MCF 10A (cell line): ENCODE measurements around the gene FMC1. TPM values are rescaled to one million over a fixed set of nuclear protein-coding genes. Genes with fewer than 3 reads are reported as not detected.
"Not testable (repeated sequence)": the region's sequence is repeated elsewhere in the genome, so short reads cannot be mapped to it uniquely, and the experiment has no call there.

Experiments
- BruUV-seq: library from RNA; stranded (reverse); fragments of 400-500 nt; replicated peaks from 2 replicates; lab custom pipeline; 2021; lab: Mats Ljungman, UMichigan
- CTCF ChIA-PET: fragments of 300-600 bp; sonication (Branson Sonifier 250); formaldehyde crosslinking; extraction: SDS; loops from one replicate; lab custom pipeline; 2021; ENCODE audit warnings: antibody characterized with exemption, inconsistent platforms; lab: Yijun Ruan, JAX
- POLR2A ChIA-PET: fragments of 300-600, 350-650 bp; sonication (Branson Sonifier 250); formaldehyde crosslinking; extraction: SDS; loops from one replicate; lab custom pipeline; 2020; ENCODE audit warnings: antibody characterized with exemption, inconsistent platforms; lab: Yijun Ruan, JAX
- DNase-seq: peaks from one replicate; pipeline ENCODE4 v3.0.0-alpha.2; 2018; ENCODE audit not compliant: unreplicated experiment
- H3K27ac Mint-ChIP-seq: one replicate; pipeline ENCODE4 v1.8.0; 2022; ENCODE audit warnings: mild to moderate bottlenecking, low read depth, mixed read lengths; ENCODE audit not compliant: unreplicated experiment
- H3K27me3 Mint-ChIP-seq: one replicate; pipeline ENCODE4 v1.8.0; 2022; ENCODE audit warnings: mixed read lengths; ENCODE audit not compliant: insufficient read depth, unreplicated experiment
- H3K36me3 Mint-ChIP-seq: one replicate; pipeline ENCODE4 v1.8.0; 2022; ENCODE audit warnings: mild to moderate bottlenecking, moderate library complexity, mixed read lengths; ENCODE audit not compliant: insufficient read depth, unreplicated experiment
- H3K4me1 Mint-ChIP-seq: one replicate; pipeline ENCODE4 v1.8.0; 2022; ENCODE audit warnings: mixed read lengths; ENCODE audit not compliant: insufficient read depth, unreplicated experiment
- H3K4me3 Mint-ChIP-seq: one replicate; pipeline ENCODE4 v1.8.0; 2022; ENCODE audit warnings: mild to moderate bottlenecking, moderate library complexity, mixed read lengths; ENCODE audit not compliant: unreplicated experiment
- H3K9me3 Mint-ChIP-seq: one replicate; pipeline ENCODE4 v1.8.0; 2022; ENCODE audit warnings: mixed read lengths; ENCODE audit not compliant: unreplicated experiment
- intact Hi-C: fragments of 100-400 bp; cut with micrococcal nuclease; formaldehyde crosslinking; loops from 2 replicates; pipeline ENCODE4 v1.14.1; 2022
- total RNA-seq: library from RNA; stranded (reverse); gene quantifications from 2 replicates; pipeline ENCODE4 v1.2.3, GENCODE V29; 2022
- TF ChIP-seq, protein P1 (sequence below): fragments of 200-600 bp; IDR thresholded peaks from one replicate; pipeline ENCODE4 v1.8.0; 2022; ENCODE audit warnings: antibody characterized with exemption, mild to moderate bottlenecking; ENCODE audit not compliant: unreplicated experiment

FMC1 gene
- total RNA-seq, 1 experiment from 2014 or later = 11.8 TPM

DNA sequence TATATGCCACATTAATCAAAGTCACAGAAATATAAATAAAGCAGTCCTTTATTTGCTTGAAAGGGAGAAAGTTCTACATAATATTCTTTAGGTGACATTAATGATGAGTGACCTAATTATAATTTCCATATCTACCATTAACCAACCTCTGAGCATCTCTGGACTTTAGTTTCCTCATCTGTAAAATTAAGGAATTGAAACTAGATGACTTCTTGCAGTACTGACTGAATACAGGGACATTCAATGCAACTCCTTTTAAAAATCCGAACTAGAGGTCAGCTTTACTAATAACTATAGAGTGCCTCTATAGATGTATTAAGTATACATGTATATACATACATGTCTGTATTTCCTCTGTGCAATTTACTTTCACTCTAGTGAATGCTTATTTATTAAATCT lies 3.9 kb downstream of the FMC1 start:
- CTCF ChIA-PET = interaction anchor here (0.5 to 0.6 kb wide), 2 partner anchors 9 to 16 kb away, joined by 3 to 4 read pairs; no protein-coding TSS in a partner anchor
- no peak overlapping the region for H3K27ac Mint-ChIP-seq
- no peaks in the 10 kb centered on the region for H3K9me3 Mint-ChIP-seq
- POLR2A ChIA-PET = interaction anchor here (1.0 to 3.3 kb wide), 2 partner anchors 10 to 15 kb away, joined by 3 to 14 read pairs; partner anchors contain the start of gene LUC7L2
- H3K27me3 Mint-ChIP-seq = no peaks in the 10 kb centered on the region
- TF ChIP-seq, protein P1, sequence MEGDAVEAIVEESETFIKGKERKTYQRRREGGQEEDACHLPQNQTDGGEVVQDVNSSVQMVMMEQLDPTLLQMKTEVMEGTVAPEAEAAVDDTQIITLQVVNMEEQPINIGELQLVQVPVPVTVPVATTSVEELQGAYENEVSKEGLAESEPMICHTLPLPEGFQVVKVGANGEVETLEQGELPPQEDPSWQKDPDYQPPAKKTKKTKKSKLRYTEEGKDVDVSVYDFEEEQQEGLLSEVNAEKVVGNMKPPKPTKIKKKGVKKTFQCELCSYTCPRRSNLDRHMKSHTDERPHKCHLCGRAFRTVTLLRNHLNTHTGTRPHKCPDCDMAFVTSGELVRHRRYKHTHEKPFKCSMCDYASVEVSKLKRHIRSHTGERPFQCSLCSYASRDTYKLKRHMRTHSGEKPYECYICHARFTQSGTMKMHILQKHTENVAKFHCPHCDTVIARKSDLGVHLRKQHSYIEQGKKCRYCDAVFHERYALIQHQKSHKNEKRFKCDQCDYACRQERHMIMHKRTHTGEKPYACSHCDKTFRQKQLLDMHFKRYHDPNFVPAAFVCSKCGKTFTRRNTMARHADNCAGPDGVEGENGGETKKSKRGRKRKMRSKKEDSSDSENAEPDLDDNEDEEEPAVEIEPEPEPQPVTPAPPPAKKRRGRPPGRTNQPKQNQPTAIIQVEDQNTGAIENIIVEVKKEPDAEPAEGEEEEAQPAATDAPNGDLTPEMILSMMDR = no peak
- peaks cover 6% of the 10 kb centered on the region for H3K4me1 Mint-ChIP-seq
- DNase-seq = no peak
- H3K36me3 Mint-ChIP-seq = peaks cover 70% of the 10 kb centered on the region
- H3K4me3 Mint-ChIP-seq = no peak overlapping the region
- intact Hi-C loops = loop anchor here (10.0 kb wide), 1 partner anchor 240 kb away; the partner anchor contains the start of gene ZC3HAV1
- BruUV-seq = no TSS peak

DNA sequence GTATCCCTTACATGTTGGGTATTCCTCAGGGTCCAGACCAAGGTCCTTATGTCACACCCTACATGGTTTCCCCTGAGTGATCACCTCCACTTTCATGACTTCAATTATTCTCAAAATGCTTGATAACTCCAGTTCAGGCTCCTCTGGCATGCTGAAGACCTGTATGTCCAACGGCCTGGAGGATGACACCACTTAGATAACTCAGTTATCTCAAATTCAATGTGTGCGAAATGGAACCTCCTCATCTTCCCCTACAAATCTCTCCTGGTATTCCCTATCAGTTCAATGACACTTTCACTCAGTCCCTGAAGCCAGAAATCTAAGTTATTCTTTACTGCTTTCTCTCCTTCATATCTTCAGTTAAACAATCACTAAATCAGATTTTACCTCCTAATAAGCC lies 9.9 kb downstream of the FMC1 start:
- POLR2A ChIA-PET = interaction anchor here (0.6 to 2.1 kb wide), 3 partner anchors 9 to 231 kb away, joined by 4 to 9 read pairs (median 4); partner anchors contain the start of gene LUC7L2
- peaks cover 54% of the 10 kb centered on the region for H3K36me3 Mint-ChIP-seq

DNA sequence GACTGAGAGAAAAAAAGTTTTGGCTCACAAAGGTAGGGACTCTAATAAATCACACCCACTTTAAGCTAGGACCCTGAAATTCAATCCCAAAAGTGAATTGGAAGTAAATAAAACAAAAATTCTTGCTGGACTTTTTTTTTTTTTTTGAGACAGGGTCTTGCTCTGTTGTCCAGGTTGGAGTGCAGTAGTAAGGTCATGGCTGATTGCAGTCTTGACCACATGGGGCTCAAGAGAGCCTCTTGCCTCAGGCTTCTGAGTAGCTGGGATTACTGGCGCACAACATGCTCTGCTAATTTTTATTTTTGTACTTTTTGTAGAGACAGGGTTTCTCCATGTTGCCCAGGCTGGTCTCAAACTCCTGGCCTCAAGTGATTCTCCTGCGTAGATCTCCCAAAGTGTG lies 13.6 kb downstream of the FMC1 start:
- DNase-seq = no peak
- TF ChIP-seq, protein P1 = no peak
- Mint-ChIP-seq H3K27ac (no peak overlapping the region), H3K27me3 (no peaks in the 10 kb centered on the region), H3K9me3 (no peaks in the 10 kb centered on the region), H3K4me1 (peaks cover 18% of the 10 kb centered on the region), H3K36me3 (peaks cover 49% of the 10 kb centered on the region), H3K4me3 (no peak overlapping the region)
- intact Hi-C loops = no loop called here
- BruUV-seq = no TSS peak
- ChIA-PET POLR2A (interaction anchor here (1.6 to 2.6 kb wide), 2 partner anchors 11 to 14 kb away, joined by 7 to 14 read pairs; no protein-coding TSS in a partner anchor), CTCF (interaction anchor here (0.6 to 1.2 kb wide), 4 partner anchors 10 to 1217 kb away, joined by 3 to 4 read pairs (median 4); no protein-coding TSS in a partner anchor)

More for the DNA sequence above, 9.9 kb downstream of the FMC1 start:
- Mint-ChIP-seq H3K27ac (no peak overlapping the region), H3K4me3 (no peak overlapping the region), H3K9me3 (no peaks in the 10 kb centered on the region), H3K4me1 (peaks cover 5% of the 10 kb centered on the region), H3K27me3 (no peaks in the 10 kb centered on the region)
- no peak for DNase-seq
- BruUV-seq = no TSS peak
- CTCF ChIA-PET = interaction anchor here (1.0 kb wide), 1 partner anchor 91 kb away, joined by 3 read pairs; no protein-coding TSS in a partner anchor
- TF ChIP-seq, protein P1 = no peak
- intact Hi-C loops = no loop called here

DNA sequence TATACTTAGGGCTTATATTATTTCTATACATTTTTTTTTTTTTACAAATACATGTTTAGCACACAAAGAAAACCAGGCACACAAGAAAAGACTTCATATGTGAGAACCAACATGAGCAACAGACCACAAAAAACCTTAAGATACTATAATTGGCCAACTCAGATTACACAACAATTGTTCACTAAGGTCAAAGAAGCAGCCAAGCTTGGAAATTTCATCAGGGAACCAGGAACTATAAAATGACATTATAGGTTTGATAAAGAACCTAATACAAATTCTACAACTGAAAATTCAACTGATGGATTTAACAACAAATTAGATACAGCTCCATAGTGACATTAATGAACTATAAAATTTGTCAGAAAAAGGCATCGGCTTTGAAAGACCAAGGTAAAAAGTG lies 14.2 kb downstream of the FMC1 start:
- peaks cover 18% of the 10 kb centered on the region for H3K4me1 Mint-ChIP-seq
- H3K36me3 Mint-ChIP-seq = peaks cover 51% of the 10 kb centered on the region
- TF ChIP-seq, protein P1 = no peak
- intact Hi-C loops = no loop called here
- no peaks in the 10 kb centered on the region for H3K27me3 Mint-ChIP-seq
- no peak overlapping the region for H3K4me3 Mint-ChIP-seq
- no peak overlapping the region for H3K27ac Mint-ChIP-seq
- POLR2A ChIA-PET = interaction anchor here (1.2 to 2.6 kb wide), 3 partner anchors 9 to 15 kb away, joined by 4 to 14 read pairs (median 7); no protein-coding TSS in a partner anchor
- peak; percentile 33 for DNase-seq
- H3K9me3 Mint-ChIP-seq = no peaks in the 10 kb centered on the region
- BruUV-seq = no TSS peak
- CTCF ChIA-PET = interaction anchor here (0.7 kb wide), 1 partner anchor 238 kb away, joined by 3 read pairs; no protein-coding TSS in a partner anchor

DNA sequence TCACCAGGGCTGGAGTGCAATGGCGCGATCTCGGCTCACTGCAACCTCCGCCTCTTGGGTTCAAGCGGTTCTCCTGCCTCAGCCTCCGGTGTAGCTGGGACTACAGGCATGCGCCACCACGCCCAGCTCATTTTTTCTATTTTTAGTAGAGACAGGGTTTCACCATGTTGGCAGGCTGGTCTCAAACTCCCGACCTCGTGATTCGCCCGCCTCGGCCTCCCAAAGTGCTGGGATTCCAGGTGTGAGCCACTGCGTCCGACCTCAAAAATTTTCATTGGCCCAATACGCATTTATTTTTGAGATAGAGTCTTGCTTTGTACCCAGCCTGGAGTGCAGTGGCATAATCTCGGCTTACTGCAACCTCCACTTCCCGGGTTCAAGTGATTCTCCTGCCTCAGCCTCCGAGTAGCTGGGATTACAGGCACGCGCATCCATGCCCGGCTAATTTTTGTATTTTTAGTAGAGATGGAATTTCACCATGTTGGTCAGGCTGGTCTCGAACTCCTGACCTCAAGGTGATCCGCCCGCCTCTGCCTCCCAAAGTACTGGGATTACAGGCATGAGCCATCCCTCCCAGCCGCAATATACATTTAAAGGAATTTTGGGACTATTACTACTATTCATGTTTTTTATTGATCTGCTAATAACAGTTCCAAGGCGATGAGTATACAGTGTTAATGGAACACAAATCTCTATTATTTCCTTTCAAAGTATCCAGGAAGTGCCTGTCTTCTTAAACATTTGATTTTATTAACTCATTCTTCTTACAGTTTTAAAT lies 16.8 kb downstream of the FMC1 start:
- H3K4me3 Mint-ChIP-seq = peak overlapping the region; percentile 99
- BruUV-seq, H3K27me3 Mint-ChIP-seq, H3K9me3 Mint-ChIP-seq, DNase-seq, intact Hi-C loops: not testable (repeated sequence)
- peaks cover 26% of the 10 kb centered on the region for H3K4me1 Mint-ChIP-seq
- peaks cover 39% of the 10 kb centered on the region for H3K36me3 Mint-ChIP-seq
- H3K27ac Mint-ChIP-seq = peak overlapping the region; percentile 96
- CTCF ChIA-PET = interaction anchor here (0.6 kb wide), 1 partner anchor 30 kb away, joined by 3 read pairs; no protein-coding TSS in a partner anchor
- POLR2A ChIA-PET = interaction anchor here (1.2 to 3.8 kb wide), 6 partner anchors 10 to 125 kb away, joined by 3 to 53 read pairs (median 20); partner anchors contain the start of genes FMC1 and UBN2
